Parathyroid adenoma (tissue), 2 donors: ENCODE data around the gene CORT.

Experiments
- H2AFZ ChIP-seq: fragments of 300-600 bp; sonication (generic); one replicate; pipeline ENCODE4 v1.7.0; 2017; ENCODE audit warnings: antibody characterized with exemption, mild to moderate bottlenecking
- H3K27ac ChIP-seq: fragments of 300-600 bp; sonication (generic); one replicate; pipeline ENCODE4 v1.7.0; 2017
- H3K27me3 ChIP-seq: fragments of 300-600 bp; sonication (generic); one replicate; pipeline ENCODE4 v1.7.0; 2017; ENCODE audit warnings: low read length; ENCODE audit not compliant: control insufficient read depth, insufficient read depth
- H3K36me3 ChIP-seq: fragments of 300-600 bp; sonication (generic); one replicate; pipeline ENCODE4 v1.7.0; 2017; ENCODE audit warnings: low read length; ENCODE audit not compliant: control insufficient read depth, insufficient read depth
- H3K4me1 ChIP-seq: fragments of 300-600 bp; sonication (generic); one replicate; pipeline ENCODE4 v1.7.0; 2017; ENCODE audit warnings: control low read depth
- H3K4me2 ChIP-seq: fragments of 300-600 bp; sonication (generic); one replicate; pipeline ENCODE4 v1.7.0; 2017; ENCODE audit warnings: low read length
- H3K4me3 ChIP-seq: fragments of 300-600 bp; sonication (generic); one replicate; pipeline ENCODE4 v1.7.0; 2017; ENCODE audit warnings: low read depth, low read length
- H3K79me2 ChIP-seq: fragments of 300-600 bp; sonication (generic); one replicate; pipeline ENCODE4 v1.7.0; 2017; ENCODE audit warnings: control low read depth
- H3K9ac ChIP-seq: fragments of 300-600 bp; sonication (generic); one replicate; pipeline ENCODE4 v1.7.0; 2017; ENCODE audit warnings: mild to moderate bottlenecking
- H3K9me3 ChIP-seq: fragments of 300-600 bp; sonication (generic); one replicate; pipeline ENCODE4 v1.7.0; 2017; ENCODE audit warnings: low read length; ENCODE audit not compliant: control insufficient read depth
- CTCF ChIP-seq: fragments of 300-600 bp; sonication (generic); IDR thresholded peaks from one replicate; pipeline ENCODE4 v1.7.0; 2017; ENCODE audit warnings: antibody characterized with exemption, mild to moderate bottlenecking
- donor health status: primary hyperparathyroidism.

Gene CORT

GRCh38 chr1:10430216-10431069, 19.4 kb upstream of the CORT start, which contains the start of gene CENPS:
Gene CENPS, plus strand, starts transcription at chr1:10430433. Its CDS starts 85 bp downstream, at chr1:10430518.
- H3K36me3 ChIP-seq: no peaks in the 10 kb centered on the region
- peak within 1 kb of the TSS; percentile 94 for H3K4me2 ChIP-seq
- no peaks in the 10 kb centered on the region for H3K9me3 ChIP-seq
- no peaks in the 10 kb centered on the region for H3K27me3 ChIP-seq
- no peak within 1 kb of the TSS for H3K9ac ChIP-seq
- peak within 1 kb of the TSS; percentile 27 for H3K27ac ChIP-seq
- no peaks in the 10 kb centered on the region for H3K4me1 ChIP-seq
- H3K79me2 ChIP-seq: peaks cover 3% of the 10 kb centered on the region
- H3K4me3 ChIP-seq: peak within 1 kb of the TSS; percentile 95
- H2AFZ ChIP-seq: peak within 1 kb of the TSS; percentile 93
- TF ChIP-seq CTCF: peak; percentile 92

- Histone ChIP-seq H3K36me3 (no peaks in the 10 kb centered on the region), H3K27ac (peak overlapping the region; percentile 27), H2AFZ (peak overlapping the region; percentile 93), H3K4me2 (peak overlapping the region; percentile 94), H3K4me3 (peak overlapping the region; percentile 95), H3K9ac (no peak overlapping the region), H3K4me1 (no peaks in the 10 kb centered on the region), H3K79me2 (peaks cover 3% of the 10 kb centered on the region), H3K9me3 (no peaks in the 10 kb centered on the region), H3K27me3 (no peaks in the 10 kb centered on the region)
- TF ChIP-seq CTCF: no peak
These were observed 18.6 kb upstream of the CORT start for GRCh38 chr1:10431070-10431730.

GRCh38 chr1:10432910-10433700, 16.7 kb upstream of the CORT start:
- Histone ChIP-seq H3K36me3 (no peaks in the 10 kb centered on the region), H3K4me2 (no peak overlapping the region), H3K27me3 (no peaks in the 10 kb centered on the region), H3K27ac (no peak overlapping the region), H3K4me3 (no peak overlapping the region), H3K9ac (no peak overlapping the region), H3K9me3 (no peaks in the 10 kb centered on the region), H2AFZ (no peak overlapping the region), H3K79me2 (peaks cover 3% of the 10 kb centered on the region), H3K4me1 (no peaks in the 10 kb centered on the region)
- TF ChIP-seq CTCF: no peak

- H3K9ac ChIP-seq: no peak overlapping the region
- H3K9me3 ChIP-seq: no peaks in the 10 kb centered on the region
- no peaks in the 10 kb centered on the region for H3K27me3 ChIP-seq
- no peaks in the 10 kb centered on the region for H3K4me1 ChIP-seq
- no peak for TF ChIP-seq CTCF
- no peak overlapping the region for H3K4me2 ChIP-seq
- H3K36me3 ChIP-seq: no peaks in the 10 kb centered on the region
- H3K4me3 ChIP-seq: no peak overlapping the region
- peaks cover 3% of the 10 kb centered on the region for H3K79me2 ChIP-seq
- no peak overlapping the region for H3K27ac ChIP-seq
- H2AFZ ChIP-seq: no peak overlapping the region
These were observed 16.0 kb upstream of the CORT start for GRCh38 chr1:10433790-10434189.
